ENCODE data around the gene SGK2.
"Not testable (repeated sequence)": the region's sequence is repeated elsewhere in the genome, so short reads cannot be mapped to it uniquely, and the experiment has no call there.

Gene SGK2

GRCh38 chr20:43563991-43564390, 5.2 kb downstream of the SGK2 start:
- DNase-seq (ENCODE audit: low read depth): no peak

- no peak for DNase-seq (ENCODE audit: low read depth)
Observed at GRCh38 chr20:43564455-43564854, 5.6 kb downstream of the SGK2 start.

- no peak for DNase-seq (ENCODE audit: low read depth)
Observed at GRCh38 chr20:43564993-43565757, 6.3 kb downstream of the SGK2 start.

GRCh38 chr20:43565758-43566104, 6.9 kb downstream of the SGK2 start:
- no peak for DNase-seq (ENCODE audit: low read depth)

GRCh38 chr20:43567477-43567876, 8.7 kb downstream of the SGK2 start:
- DNase-seq (ENCODE audit: low read depth): no peak

- DNase-seq (ENCODE audit: low read depth): no peak
Observed at GRCh38 chr20:43568706-43569105, 9.9 kb downstream of the SGK2 start.

- DNase-seq (ENCODE audit: low read depth): no peak
Observed at GRCh38 chr20:43569282-43569681, 10.5 kb downstream of the SGK2 start.

- DNase-seq (ENCODE audit: low read depth): no peak
Observed at GRCh38 chr20:43570496-43570895, 11.7 kb downstream of the SGK2 start.

GRCh38 chr20:43571310-43571709, 12.5 kb downstream of the SGK2 start:
- DNase-seq (ENCODE audit: low read depth): no peak

- DNase-seq (ENCODE audit: low read depth): no peak
Observed at GRCh38 chr20:43571771-43572170, 12.9 kb downstream of the SGK2 start.

GRCh38 chr20:43572891-43573290, 14.1 kb downstream of the SGK2 start:
- DNase-seq (ENCODE audit: low read depth): no peak

- DNase-seq (ENCODE audit: low read depth): no peak
Observed at GRCh38 chr20:43576108-43576507, 17.3 kb downstream of the SGK2 start.

- no peak for DNase-seq (ENCODE audit: low read depth)
Observed at GRCh38 chr20:43579861-43580793, 21.3 kb downstream of the SGK2 start.

GRCh38 chr20:43583133-43583864, 24.5 kb downstream of the SGK2 start:
- no peak for DNase-seq (ENCODE audit: low read depth)

GRCh38 chr20:43583982-43584432, 25.2 kb downstream of the SGK2 start:
- DNase-seq (ENCODE audit: low read depth): no peak

GRCh38 chr20:43584448-43585136, 25.8 kb downstream of the SGK2 start:
- DNase-seq (ENCODE audit: low read depth): no peak

- no peak for DNase-seq (ENCODE audit: low read depth)
Observed at GRCh38 chr20:43586641-43587040, 27.8 kb downstream of the SGK2 start.

- not testable (repeated sequence) for DNase-seq (ENCODE audit: low read depth)
Observed at GRCh38 chr20:43588526-43588925, 29.7 kb downstream of the SGK2 start.

- DNase-seq (ENCODE audit: low read depth): no peak
Observed at GRCh38 chr20:43590036-43590391, 31.2 kb downstream of the SGK2 start.

- peak; percentile 72 for DNase-seq (ENCODE audit: low read depth)
Observed at GRCh38 chr20:43590392-43591303, 31.8 kb downstream of the SGK2 start, which contains the start of gene IFT52. Gene IFT52 (plus strand): TSS chr20:43590937. CDS start chr20:43594699, 3,762 bp downstream.

- DNase-seq (ENCODE audit: low read depth): not testable (repeated sequence)
Observed at GRCh38 chr20:43601960-43602359, 43.1 kb downstream of the SGK2 start.

Data from stimulated activated CD8-positive, alpha-beta memory T cell treated with anti-CD3 and anti-CD28 coated beads, Interleukin-15, amount 100 ng/mL, for 24 hours (primary cell).